NB4 (cell line): ENCODE results near the gene CHURC1.

Experiments used
- DNase-seq: peaks from one replicate; pipeline ENCODE4 v3.0.0; 2010; ENCODE audit warnings: low read depth
- H3K4me3 ChIP-seq: one replicate; pipeline ENCODE4 v1.5.1; 2011; ENCODE audit warnings: mild to moderate bottlenecking, low read depth, low read length, moderate library complexity
- MYC ChIP-seq: IDR thresholded peaks from 2 replicates; pipeline ENCODE4 v1.6.1; 2011; ENCODE audit warnings: low read depth, low read length
- POLR2A ChIP-seq: IDR thresholded peaks from 2 replicates; pipeline ENCODE4 v1.6.1; 2011; ENCODE audit warnings: mild to moderate bottlenecking; ENCODE audit not compliant: insufficient read length; ENCODE audit errors: extremely low read depth
- TF ChIP-seq, protein P1 (sequence below): IDR thresholded peaks from one replicate; pipeline ENCODE4 v1.5.1; 2012; ENCODE audit warnings: low read depth, low read length
- TF ChIP-seq, protein P2 (sequence below): IDR thresholded peaks from 2 replicates; pipeline ENCODE4 v1.6.1; 2011; ENCODE audit warnings: low read depth, low read length

The CHURC1 gene

DNA sequence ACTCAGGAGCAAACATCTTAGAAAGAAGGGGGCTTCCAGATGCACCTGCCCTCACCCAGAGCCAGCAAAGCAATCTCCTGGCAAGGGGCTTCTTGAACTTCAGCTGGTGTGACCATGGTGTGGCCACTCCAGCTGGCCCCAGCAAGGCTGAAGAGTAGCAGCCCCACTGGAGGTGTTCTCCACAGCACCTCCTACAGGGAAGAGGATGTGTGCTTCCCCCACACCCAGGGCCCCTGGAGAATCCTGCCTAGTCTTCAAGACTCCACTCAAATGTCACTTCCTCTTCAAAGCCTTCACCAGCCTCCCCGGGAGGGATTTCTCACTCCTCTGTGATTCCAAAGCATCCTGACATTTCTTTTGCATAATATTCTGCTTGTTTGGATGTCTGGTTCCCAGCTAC lies 49.4 kb downstream of the CHURC1 start:
- DNase-seq = peak; percentile 51
- no peak for TF ChIP-seq POLR2A
- TF ChIP-seq, protein P1, sequence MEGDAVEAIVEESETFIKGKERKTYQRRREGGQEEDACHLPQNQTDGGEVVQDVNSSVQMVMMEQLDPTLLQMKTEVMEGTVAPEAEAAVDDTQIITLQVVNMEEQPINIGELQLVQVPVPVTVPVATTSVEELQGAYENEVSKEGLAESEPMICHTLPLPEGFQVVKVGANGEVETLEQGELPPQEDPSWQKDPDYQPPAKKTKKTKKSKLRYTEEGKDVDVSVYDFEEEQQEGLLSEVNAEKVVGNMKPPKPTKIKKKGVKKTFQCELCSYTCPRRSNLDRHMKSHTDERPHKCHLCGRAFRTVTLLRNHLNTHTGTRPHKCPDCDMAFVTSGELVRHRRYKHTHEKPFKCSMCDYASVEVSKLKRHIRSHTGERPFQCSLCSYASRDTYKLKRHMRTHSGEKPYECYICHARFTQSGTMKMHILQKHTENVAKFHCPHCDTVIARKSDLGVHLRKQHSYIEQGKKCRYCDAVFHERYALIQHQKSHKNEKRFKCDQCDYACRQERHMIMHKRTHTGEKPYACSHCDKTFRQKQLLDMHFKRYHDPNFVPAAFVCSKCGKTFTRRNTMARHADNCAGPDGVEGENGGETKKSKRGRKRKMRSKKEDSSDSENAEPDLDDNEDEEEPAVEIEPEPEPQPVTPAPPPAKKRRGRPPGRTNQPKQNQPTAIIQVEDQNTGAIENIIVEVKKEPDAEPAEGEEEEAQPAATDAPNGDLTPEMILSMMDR = peak; percentile 37
- H3K4me3 ChIP-seq = no peak overlapping the region

DNA sequence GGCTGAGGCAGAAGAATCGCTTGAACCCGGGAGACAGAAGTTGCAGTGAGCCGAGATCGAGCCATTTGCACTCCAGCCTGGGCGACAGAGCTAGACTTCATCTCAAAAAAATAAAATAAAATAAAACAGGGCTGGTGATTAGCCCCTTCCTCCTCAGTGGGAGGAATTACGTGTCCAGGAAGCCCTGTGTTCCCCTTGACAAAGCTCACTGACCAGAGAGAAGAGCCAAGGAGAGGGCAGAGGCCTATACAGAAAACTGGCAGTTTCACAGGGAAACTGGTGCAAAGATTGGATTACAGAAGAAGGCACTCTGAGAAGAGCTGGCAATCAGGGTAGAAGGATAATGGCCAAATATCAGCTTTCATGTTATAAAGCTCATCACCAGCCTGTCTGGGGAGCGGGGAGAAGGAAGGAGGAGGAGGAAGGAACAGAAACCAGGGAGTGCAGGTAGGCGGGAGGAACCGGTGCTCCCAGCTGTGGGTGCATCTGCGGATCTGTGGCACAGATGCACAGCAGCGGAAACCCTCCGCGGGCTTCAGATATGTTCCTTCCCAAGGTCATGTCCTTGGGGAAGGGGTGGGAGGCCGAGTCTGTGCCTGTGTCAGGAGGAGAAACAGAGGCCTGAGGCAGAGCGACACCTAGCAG lies 51.2 kb downstream of the CHURC1 start:
- H3K4me3 ChIP-seq = no peak overlapping the region
- TF ChIP-seq, protein P2, sequence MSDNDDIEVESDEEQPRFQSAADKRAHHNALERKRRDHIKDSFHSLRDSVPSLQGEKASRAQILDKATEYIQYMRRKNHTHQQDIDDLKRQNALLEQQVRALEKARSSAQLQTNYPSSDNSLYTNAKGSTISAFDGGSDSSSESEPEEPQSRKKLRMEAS = no peak
- TF ChIP-seq MYC (no peak), POLR2A (no peak)
- TF ChIP-seq, protein P1 = no peak
- no peak for DNase-seq

DNA sequence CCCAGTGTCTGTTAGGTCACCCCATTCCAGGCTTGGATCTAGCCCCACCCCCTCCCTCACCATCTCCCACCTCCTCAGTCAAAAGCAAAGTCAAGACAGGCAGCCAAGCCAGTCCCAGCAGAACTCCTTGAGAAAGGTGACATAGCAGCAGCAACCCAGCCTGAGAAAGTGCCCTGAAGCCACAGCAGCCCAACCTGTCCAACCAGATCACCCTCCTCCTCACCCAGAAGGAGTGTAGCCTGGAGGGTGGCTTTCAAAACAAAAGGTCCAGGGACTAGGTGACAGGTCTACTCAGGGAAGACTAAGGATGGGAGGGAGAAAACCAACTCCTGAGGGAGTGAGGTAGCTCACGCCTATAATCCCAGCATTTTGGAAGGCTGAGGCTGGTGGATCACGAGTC lies 52.7 kb downstream of the CHURC1 start:
- H3K4me3 ChIP-seq = no peak overlapping the region
- TF ChIP-seq POLR2A = no peak
- TF ChIP-seq, protein P2 = no peak
- TF ChIP-seq, protein P1 = no peak
- no peak for TF ChIP-seq MYC

DNA sequence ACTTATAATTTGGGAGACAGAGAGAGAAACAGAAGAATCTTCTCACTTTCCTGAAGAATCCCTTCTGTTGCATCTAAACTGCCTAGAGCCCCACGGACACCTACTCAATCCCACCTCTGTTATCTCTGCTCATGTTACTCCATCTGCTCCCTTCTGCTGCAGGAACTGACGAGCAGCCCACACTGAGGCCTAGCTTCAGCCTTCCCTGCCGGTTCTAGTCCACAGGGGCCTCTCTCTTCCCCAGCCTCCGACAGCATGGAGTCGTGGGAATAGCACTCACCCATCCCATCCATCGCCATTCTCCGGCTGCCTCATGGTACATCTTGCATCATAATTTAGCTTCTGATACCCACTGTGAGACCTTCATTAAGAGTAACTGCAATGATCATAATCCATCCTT lies 53.9 kb downstream of the CHURC1 start:
- DNase-seq = no peak
- TF ChIP-seq, protein P2 = no peak
- TF ChIP-seq, protein P1 = no peak
- no peak for TF ChIP-seq POLR2A
- TF ChIP-seq MYC = no peak
- no peak overlapping the region for H3K4me3 ChIP-seq

More for the DNA sequence above, 52.7 kb downstream of the CHURC1 start:
- DNase-seq = no peak

DNA sequence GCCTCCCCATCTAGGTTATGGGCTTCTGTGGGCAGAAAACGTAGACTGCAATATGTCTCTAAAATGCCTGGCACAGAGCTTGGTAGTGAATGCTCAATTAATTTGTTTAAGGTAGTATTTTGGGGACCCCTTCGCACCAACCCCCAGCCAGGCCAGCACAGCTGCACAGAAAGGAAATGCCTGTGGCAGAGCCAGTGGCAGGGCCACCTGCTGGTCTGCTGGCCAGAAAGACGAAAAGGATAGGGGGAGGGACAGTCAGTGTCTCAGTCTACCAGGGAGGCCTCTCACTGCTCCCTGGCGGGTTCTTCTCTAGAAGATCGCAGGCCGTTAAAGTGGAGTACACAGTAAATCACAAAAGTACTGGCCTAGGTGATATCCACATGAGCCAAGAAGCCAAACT lies 54.4 kb downstream of the CHURC1 start:
- TF ChIP-seq, protein P2 = peak; percentile 28; the same call in 1 of the 2 replicates
- no peak for TF ChIP-seq POLR2A
- TF ChIP-seq, protein P1 = no peak
- DNase-seq = peak; percentile 57
- H3K4me3 ChIP-seq = no peak overlapping the region

DNA sequence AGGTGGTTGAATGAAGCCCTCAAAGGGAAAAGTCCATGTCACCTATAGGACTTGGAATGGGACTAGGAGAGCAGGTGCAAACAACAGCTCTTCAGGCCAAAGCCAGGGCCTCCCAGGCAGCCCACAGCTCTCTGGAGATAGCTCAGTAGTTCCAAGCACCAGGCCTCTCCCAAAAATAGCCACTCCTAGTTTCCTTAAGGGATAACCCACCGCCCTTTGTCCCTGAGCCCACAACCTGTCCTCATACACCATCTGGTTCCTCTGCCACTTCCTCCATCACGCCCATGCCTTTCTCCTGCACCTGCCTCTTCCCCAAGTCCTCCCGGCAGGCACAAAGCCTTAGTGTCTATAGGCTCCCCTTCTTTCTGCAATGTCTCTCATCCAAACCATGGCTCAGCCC lies 55.8 kb downstream of the CHURC1 start:
- no peak overlapping the region for H3K4me3 ChIP-seq
- TF ChIP-seq MYC (no peak), POLR2A (no peak)
- TF ChIP-seq, protein P2 = no peak
- TF ChIP-seq, protein P1 = no peak
- no peak for DNase-seq
